Thyroid gland (tissue), 4 donors: Measurements from ENCODE around the gene AFF2.

Experiments used
- POLR2A ChIP-seq, 2 donors: fragments of 450-650 bp; IDR thresholded peaks; one replicate each; pipeline ENCODE4 v1.6.1; 2017; ENCODE audit warnings: antibody characterized with exemption in 2 of 2, mild to moderate bottlenecking in 2 of 2, moderate library complexity in 1 of 2
- TF ChIP-seq, protein P1 (sequence below), 6 experiments: fragments of 200-600 bp in 3 of 6; fragments of 450-650 bp in 3 of 6; sonication (generic) in 3 of 6; IDR thresholded peaks; one replicate each; pipeline ENCODE4 v1.5.1; 2016 to 2019; ENCODE audit warnings: antibody characterized with exemption in 6 of 6, mild to moderate bottlenecking in 2 of 6, inconsistent platforms in 1 of 6, moderate library complexity in 1 of 6

DNA sequence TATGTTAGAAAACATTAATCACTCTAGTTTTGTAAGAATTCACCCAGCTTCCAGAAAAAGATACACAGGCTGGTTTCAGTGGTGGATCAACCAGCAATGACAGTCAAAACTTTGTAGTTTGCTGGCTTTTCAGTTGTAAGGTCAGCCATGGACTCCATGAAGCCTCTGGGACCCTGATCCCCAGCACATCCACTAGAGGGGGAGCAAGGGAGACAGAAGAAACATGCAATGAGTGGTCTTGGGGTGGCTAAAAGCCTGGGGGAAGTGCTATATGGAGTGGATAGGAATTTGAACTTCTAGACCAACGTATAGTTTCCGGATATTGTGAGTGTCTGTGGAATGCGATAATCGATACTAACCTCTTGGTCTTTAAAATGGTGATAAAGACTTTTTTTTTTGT lies 72.7 kb downstream of the AFF2 start:
- TF ChIP-seq, protein P1, sequence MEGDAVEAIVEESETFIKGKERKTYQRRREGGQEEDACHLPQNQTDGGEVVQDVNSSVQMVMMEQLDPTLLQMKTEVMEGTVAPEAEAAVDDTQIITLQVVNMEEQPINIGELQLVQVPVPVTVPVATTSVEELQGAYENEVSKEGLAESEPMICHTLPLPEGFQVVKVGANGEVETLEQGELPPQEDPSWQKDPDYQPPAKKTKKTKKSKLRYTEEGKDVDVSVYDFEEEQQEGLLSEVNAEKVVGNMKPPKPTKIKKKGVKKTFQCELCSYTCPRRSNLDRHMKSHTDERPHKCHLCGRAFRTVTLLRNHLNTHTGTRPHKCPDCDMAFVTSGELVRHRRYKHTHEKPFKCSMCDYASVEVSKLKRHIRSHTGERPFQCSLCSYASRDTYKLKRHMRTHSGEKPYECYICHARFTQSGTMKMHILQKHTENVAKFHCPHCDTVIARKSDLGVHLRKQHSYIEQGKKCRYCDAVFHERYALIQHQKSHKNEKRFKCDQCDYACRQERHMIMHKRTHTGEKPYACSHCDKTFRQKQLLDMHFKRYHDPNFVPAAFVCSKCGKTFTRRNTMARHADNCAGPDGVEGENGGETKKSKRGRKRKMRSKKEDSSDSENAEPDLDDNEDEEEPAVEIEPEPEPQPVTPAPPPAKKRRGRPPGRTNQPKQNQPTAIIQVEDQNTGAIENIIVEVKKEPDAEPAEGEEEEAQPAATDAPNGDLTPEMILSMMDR (IDR thresholded peaks at IDR 0.05) = no peak
- no peak for TF ChIP-seq POLR2A (IDR thresholded peaks at IDR 0.05)
